CD1c-positive myeloid dendritic cell (primary cell): ENCODE results near the gene TNF.

Experiments used
- DNase-seq: peaks from one replicate; pipeline ENCODE4 v3.0.0-alpha.2; 2016; ENCODE audit errors: extremely low spot score

The TNF gene

GRCh38 chr6:31573239-31574105 lies 1.9 kb upstream of the TNF start:
- no peak for DNase-seq

DNA sequence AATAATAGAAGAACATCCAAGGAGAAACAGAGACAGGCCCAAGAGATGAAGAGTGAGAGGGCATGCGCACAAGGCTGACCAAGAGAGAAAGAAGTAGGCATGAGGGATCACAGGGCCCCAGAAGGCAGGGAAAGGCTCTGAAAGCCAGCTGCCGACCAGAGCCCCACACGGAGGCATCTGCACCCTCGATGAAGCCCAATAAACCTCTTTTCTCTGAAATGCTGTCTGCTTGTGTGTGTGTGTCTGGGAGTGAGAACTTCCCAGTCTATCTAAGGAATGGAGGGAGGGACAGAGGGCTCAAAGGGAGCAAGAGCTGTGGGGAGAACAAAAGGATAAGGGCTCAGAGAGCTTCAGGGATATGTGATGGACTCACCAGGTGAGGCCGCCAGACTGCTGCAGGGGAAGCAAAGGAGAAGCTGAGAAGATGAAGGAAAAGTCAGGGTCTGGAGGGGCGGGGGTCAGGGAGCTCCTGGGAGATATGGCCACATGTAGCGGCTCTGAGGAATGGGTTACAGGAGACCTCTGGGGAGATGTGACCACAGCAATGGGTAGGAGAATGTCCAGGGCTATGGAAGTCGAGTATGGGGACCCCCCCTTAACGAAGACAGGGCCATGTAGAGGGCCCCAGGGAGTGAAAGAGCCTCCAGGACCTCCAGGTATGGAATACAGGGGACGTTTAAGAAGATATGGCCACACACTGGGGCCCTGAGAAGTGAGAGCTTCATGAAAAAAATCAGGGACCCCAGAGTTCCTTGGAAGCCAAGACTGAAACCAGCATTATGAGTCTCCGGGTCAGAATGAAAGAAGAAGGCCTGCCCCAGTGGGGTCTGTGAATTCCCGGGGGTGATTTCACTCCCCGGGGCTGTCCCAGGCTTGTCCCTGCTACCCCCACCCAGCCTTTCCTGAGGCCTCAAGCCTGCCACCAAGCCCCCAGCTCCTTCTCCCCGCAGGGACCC lies 981 bp upstream of the TNF start:
- DNase-seq = no peak

- no peak for DNase-seq
These were observed 754 bp downstream of the TNF start for GRCh38 chr6:31575952-31576685.

DNA sequence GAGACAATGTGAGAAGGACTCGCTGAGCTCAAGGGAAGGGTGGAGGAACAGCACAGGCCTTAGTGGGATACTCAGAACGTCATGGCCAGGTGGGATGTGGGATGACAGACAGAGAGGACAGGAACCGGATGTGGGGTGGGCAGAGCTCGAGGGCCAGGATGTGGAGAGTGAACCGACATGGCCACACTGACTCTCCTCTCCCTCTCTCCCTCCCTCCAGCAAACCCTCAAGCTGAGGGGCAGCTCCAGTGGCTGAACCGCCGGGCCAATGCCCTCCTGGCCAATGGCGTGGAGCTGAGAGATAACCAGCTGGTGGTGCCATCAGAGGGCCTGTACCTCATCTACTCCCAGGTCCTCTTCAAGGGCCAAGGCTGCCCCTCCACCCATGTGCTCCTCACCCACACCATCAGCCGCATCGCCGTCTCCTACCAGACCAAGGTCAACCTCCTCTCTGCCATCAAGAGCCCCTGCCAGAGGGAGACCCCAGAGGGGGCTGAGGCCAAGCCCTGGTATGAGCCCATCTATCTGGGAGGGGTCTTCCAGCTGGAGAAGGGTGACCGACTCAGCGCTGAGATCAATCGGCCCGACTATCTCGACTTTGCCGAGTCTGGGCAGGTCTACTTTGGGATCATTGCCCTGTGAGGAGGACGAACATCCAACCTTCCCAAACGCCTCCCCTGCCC lies 1.7 kb downstream of the TNF start:
- no peak for DNase-seq

- DNase-seq = no peak
These were observed 2.2 kb downstream of the TNF start for GRCh38 chr6:31577579-31577966.

- DNase-seq = no peak
These were observed 3.1 kb downstream of the TNF start for GRCh38 chr6:31578184-31579118.

GRCh38 chr6:31579119-31579505 lies 3.7 kb downstream of the TNF start:
- no peak for DNase-seq

- no peak for DNase-seq
These were observed 4.4 kb downstream of the TNF start for GRCh38 chr6:31579546-31580437.

- no peak for DNase-seq
These were observed 5.0 kb downstream of the TNF start for GRCh38 chr6:31580438-31580740.

DNA sequence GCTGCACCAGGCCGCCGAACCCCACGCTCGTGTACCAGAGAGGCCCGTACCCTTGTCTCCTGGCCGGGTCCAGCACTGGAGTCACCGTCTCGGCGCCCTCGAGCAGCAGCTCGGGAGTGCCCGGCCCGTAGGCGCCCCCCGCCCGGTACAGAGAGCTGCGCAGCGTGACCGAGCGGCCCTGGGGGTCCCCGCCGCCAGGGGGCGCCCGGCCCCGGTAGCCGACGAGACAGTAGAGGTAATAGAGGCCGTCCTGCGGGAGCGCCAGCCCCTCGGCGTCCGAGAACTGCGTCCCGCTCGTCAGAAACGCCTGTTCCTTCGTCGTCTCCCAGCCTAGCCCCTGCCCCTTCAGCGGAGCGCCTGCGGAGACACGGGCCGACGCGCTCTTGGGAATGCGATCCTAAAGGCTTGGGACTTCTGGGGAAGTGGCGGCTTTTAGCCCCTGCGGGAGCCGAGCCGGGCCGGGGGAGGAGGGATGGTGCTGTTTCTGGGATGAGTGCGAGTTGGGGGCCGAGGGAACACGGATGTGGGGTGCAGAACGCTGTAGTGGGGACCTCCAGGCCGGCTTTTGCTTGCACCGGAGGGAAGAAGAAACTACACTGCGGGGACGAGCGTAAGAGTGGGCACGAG lies 5.6 kb downstream of the TNF start:
- DNase-seq = peak; percentile 89

- no peak for DNase-seq
These were observed 6.3 kb downstream of the TNF start for GRCh38 chr6:31581434-31582229.

DNA sequence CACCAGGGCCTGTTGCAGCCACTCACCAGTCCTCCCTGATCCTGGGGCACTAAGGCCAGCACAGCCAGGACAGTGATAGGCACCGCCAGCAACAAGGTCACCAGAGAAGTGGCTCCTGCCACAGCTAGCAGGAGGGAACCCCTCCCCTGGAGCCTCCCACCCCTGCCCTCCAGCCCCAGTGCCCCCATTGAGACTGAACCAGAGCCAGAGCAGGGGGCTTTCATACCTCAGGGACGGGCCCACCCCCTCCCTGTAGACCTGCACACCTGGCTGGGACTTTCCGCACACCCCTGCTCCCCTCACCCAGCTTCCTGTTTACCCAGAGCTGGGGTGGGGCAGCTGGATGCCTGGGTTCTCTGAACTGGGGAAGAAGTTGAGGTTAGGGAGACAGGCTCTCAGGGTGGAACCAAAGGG lies 6.9 kb downstream of the TNF start, which contains the start of gene LTB:
TSS of gene LTB (minus strand) at position 195 of the 414 bp plus-strand sequence. CDS start at position 188, 7 bp downstream.
- DNase-seq = no peak

DNA sequence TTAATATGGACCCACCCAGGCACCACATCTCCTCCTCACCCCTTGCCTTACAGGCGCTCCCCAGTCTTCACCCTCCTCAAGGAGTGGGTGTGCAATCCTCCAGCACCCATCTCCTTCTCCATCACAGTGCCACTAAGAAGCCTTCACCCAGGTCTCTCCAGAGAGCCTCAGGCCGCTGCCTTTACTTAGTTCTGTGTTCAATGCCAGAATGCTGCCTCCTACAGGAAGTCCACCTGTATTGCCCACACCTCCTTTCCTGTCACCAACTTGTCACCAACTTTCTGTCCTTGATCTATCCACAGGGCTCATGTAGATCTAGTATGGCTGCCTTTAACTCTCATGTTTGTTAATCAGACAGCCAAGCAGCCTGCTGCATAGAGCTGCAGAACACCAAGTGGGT lies 10.1 kb downstream of the TNF start:
- DNase-seq = peak; percentile 27

DNA sequence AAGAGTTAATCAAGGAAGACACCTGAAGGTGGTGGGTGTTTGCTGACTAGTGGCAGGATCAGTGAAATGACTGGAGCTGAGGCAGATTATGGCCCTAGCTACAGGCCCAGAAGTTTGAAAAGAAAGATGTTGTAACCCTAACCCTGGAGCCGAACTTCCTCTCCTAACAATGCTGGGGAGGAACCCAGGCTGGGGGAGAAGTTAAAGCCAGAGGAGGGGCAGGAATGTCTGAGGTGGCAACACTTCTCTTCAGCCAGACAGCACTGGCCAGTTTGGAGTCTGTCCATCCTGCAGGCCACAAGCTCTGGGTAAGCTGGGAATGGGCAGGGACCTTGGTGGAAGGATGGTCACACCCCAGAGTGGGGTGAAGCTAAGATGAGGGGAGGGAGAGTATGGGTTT lies 10.6 kb downstream of the TNF start, which contains the start of gene LST1:
TSS of gene LST1 (plus strand) at position 270 of the 400 bp plus-strand sequence. CDS start 1,023 bp downstream, outside the sequence.
- DNase-seq = peak; percentile 88

DNA sequence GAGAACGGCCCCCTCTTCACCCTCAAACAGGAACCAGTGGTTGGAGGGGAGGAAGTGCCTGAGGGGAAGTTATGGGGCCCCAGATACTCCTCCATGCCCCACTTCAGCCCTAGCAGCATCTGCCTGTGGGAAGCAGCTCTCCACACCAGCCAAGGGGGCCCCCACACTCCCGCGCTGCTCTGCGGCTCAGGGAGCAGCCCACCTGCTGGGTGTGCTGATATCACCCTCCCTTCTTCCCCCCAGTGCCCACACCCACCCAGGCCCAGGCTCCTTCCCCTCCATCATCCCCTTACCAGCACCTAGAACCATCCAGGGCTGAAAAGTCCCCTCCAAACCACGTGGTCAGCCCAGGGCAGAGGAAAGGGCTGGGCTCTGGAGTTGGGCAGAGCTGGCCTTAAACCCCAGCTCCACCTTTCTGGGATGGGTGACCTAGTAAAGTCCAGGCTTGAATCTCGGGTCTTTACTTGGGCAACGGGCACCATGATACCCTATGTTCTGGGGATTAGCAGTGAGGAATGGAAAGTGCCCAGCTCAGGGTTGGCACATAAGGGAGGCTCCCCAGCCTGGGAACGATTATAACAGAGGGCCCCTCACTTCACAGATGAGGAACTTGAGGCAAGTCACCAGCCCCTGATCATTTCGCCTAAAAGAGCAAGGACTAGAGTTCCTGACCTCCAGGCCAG lies 11.4 kb downstream of the TNF start:
- peak; percentile 81 for DNase-seq

- DNase-seq = peak; percentile 24
These were observed 12.7 kb downstream of the TNF start for GRCh38 chr6:31587791-31588777.
